ENCODE results near the gene IGF2.

The IGF2 gene

GRCh38 chr11:2090172-2091111 is 48.7 kb downstream of the IGF2 start:
- DNase-seq: no peak

DNA sequence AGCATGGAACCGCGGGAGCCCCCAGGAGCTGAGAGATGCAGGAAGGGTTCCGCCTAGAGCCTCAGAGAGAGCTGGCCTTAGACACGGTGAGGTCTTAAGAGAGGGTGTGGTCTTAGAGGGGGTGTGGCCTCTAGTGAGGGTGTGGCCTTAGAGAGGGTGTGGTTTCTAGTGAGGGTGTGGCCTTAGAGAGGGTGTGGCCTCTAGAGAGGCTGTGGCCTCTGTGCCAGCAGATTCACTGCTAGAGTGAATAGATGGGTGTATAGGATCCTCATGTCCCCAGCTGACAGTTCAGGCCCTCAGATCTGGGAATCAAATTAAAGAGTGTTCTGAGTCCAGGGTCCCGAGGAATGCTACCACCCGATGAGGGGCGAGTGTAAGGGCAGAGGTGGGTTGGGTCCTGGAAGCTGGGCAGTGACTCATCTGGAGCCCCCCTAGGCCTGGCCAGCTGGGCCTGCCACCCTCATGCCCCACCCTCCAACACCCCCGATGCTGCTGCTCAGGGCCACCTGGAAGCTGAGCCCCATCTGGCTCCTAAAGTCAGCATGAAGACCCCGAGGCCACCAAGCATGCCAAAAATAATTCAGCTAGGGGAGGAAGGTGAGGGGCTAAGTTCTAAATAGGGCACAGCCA is 49.5 kb downstream of the IGF2 start:
- DNase-seq: no peak

GRCh38 chr11:2088746-2089535 is 50.2 kb downstream of the IGF2 start:
- no peak for DNase-seq

- no peak for DNase-seq
These were observed 50.9 kb downstream of the IGF2 start for GRCh38 chr11:2088284-2088683.

- DNase-seq: no peak
These were observed 52.7 kb downstream of the IGF2 start for GRCh38 chr11:2086239-2087040.

DNA sequence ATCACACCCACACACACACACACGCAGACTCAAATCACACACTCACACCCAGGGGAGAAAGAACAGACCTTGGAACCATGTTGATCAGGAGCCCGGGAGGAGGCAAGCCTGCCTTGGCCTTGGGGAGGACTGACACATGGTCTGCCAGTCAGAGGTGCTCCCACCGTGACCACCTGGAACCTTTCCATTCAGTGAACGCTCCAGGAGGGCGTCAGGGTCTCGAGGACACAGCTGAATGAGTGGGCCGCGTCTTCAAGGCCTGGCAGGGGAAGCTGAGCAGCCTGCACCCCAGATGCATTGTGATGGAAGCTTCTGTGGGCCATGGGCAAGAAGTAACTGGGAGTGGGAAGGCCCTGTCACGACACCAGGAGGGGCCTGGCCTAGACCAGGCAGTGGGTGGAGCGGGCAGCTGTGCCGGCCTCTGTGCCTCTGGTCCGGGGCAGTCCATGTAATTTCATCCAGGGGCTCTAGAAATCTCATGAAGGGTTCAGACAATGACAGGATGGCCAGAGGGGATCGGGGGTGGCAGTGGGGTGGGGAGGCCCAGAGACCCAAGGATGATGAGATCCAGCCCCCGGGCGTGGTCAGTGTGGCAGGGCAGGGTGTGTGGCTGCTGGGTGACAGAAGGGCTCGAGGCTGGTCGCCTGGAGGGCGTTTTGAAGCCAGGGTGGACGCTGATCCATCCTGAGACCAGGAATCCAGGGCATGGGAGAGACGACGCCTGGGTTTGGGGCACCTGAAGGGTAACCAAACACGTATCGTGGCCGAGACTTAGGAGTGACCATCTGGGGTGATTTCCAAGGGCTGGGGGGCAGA is 53.7 kb downstream of the IGF2 start:
- no peak for DNase-seq

- no peak for DNase-seq
These were observed 54.5 kb downstream of the IGF2 start for GRCh38 chr11:2084721-2085120.
